Uterine smooth muscle cell (primary cell): ENCODE measurements around the gene CARF. TPM values are rescaled to one million over a fixed set of nuclear protein-coding genes. Genes with fewer than 3 reads are reported as not detected.

ENCODE experiments used
- total RNA-seq: library from RNA; depleted of rRNA; stranded (reverse); fragments of >200 nt; gene quantifications from 2 replicates; pipeline ENCODE4 v1.2.3, GENCODE V29; 2014

CARF gene, protein sequence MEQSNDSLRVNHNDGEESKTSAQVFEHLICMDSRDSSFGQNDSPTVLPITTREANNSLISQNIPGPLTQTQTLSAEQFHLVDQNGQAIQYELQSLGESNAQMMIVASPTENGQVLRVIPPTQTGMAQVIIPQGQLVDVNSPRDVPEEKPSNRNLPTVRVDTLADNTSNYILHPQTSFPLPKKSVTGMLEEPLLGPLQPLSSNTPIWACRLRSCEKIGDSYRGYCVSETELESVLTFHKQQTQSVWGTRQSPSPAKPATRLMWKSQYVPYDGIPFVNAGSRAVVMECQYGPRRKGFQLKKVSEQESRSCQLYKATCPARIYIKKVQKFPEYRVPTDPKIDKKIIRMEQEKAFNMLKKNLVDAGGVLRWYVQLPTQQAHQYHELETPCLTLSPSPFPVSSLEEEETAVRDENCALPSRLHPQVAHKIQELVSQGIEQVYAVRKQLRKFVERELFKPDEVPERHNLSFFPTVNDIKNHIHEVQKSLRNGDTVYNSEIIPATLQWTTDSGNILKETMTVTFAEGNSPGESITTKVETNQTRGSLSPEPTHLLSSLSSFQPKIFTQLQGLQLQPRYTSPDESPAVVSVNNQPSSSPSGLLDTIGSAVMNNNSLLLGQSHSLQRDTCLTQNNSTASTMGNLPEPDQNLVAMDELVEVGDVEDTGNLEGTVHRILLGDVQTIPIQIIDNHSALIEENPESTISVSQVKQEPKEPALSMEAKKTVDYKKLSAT
- 4.0 and 7.0 TPM in 2 replicates for total RNA-seq

DNA sequence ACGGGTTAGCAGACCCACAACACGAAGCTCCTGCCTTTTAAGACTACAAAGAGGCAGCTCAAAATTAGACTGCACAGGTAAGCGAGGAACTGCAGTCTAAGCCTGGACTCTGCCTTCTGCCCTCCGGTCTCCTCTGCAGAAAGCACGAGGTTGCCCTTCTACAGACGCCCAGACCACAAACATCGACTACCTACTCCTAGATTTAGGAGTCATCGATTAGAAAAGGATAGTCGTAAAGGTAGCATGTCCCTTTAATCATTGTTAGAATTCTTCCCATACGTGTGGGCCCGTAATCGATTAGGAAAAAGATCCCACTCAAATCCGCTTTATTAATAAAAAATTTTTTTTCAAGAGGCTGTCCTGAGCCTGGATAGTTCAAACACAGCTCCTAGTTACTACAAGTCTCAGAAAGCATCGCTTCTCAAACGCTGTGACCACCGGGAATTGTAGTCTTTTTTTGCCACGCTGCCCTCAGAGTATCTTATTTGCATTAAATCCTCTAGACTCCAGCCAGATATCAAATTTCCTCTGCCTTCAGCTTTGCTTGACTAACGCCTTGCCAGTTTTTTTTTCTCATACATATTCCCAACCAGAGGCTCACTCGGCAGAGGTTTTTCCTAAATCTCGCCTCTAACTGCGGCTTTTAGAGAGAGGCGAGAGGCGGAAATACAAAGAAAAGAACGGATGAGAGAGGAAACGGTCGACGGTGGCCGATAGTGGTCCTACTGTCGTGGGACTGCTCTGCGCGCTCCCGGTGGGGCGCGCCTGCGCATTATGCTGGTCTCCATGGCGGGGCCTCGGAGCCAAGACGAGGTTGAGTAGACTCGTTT, at the start of gene CARF, which contains the start of gene WDR12:
Gene CARF (plus strand): TSS at position 764 of the 830 bp plus-strand sequence. CDS start 29,628 bp downstream, outside the sequence.
Gene WDR12 (minus strand): TSS at position 162 of the 830 bp plus-strand sequence. CDS start 197 bp downstream, outside the sequence.

DNA sequence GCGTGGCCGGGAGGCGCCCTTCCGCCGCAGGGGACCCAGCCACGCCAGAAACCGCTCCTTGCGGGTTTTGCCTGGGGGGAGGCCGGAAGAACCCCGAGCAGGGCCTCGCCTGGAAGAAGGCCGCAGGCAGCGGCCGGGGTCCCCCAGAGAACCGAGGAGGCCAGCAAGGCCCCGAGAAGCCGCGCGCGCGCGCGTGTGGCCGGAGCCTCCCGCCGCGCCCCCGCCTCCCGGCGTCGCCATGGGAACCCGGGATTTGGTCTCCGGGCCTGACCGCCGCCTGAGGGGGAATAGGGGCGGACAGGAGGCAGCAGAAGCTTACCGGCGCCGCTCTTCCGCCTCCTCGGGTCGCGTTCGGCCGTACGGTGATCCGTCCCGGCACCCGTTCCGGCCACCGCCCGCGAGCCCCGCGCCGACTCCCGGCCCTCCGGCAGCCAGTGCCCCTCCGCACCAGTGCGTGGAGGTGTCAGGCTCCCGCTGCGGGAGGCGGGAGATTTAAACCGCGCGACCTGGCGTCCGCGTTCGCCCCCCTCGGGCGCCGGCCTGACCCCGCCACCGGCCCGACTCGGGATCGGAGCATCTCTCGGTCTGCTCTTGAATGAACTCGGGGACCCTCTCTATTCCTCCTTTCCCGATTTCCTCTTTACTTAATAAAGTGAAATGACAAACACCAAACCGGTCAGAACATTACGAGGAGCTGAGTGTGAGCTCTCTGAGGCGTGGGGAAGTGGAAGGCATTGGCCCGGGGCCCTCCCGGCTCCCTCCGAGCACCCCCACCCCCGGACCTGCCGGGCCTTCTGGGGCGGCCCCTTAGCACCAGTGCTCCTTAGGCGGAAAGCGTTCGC, 40.6 kb upstream of the CARF start, which contains the start of gene ICA1L:
Gene ICA1L (minus strand): TSS at position 467 of the 842 bp plus-strand sequence. CDS start 42,757 bp downstream, outside the sequence.

DNA sequence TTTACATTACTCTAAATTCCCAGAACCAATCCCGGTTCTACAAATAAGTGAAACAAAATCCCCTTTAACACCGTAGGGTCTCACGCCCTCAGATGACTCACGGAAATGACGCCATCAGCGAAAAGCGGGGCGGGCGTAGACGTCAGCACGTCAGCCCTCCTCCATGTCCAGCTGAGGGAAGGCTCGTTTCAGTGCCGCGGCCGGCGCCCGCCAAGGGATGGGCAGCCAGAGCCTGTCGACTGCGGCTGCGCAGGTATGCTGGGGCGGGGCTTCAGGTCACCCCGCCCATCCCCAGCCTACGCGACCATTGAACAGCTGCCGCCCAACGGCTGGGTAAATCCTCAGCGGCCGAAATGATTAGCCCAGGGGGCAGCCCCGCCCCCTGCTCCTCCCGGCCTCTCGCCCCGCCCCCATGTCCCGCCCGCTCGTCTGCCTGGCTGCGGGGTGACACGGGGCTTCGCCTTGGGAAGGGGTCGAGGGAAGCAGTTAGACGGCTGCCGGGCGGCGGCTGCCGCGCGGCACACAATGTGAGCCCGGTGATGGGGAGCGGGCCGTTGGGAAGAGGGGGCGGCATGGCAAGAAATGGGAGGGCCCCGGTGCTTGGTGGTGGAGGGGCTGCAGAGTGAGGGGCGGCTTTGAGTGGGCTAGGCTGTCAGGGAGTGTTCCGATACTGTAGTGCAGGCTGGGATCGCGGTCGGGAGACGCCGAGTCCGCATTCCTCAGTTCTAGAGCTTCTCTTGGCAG, 102.6 kb downstream of the CARF start, which contains the start of gene NBEAL1:
Gene NBEAL1 (plus strand): TSS at position 420 of the 744 bp plus-strand sequence. CDS start 1,510 bp downstream, outside the sequence.

Other genes starting within 250 kb of the CARF start
- 6.2 and 6.4 TPM in 2 replicates for gene ICA1L, start 40.5 kb upstream of the CARF start, total RNA-seq
- gene WDR12, start 602 bp upstream of the CARF start, total RNA-seq, result 39.0 and 50.1 TPM in 2 replicates
- 48.6 and 66.0 TPM in 2 replicates for gene NBEAL1, start 102.6 kb downstream of the CARF start, total RNA-seq